Activated T-helper 1 cell treated with anti-CD3 and anti-CD28 coated beads, Interleukin-12 subunit alpha, Interleukin-12 subunit beta, Interleukin-2, Interleukin-4 antibody, amounts not matched to agents 30 ng/mL and 10 ng/mL and 1 ng/mL, durations not matched to agents 14 hours and 24 hours and 36 hours (primary cell): Measurements from ENCODE around the gene IKBKE. TPM values are rescaled to one million over a fixed set of nuclear protein-coding genes. Genes with fewer than 3 reads are reported as not detected.

Experiments used
- DNase-seq: peaks from one replicate; pipeline ENCODE4 v3.0.0; 2021; ENCODE audit warnings: low spot score
- H3K27ac Mint-ChIP-seq: one replicate; pipeline ENCODE4 v1.8.0; 2021; ENCODE audit warnings: mild to moderate bottlenecking, mixed read lengths
- H3K27me3 Mint-ChIP-seq: one replicate; pipeline ENCODE4 v1.8.0; 2022; ENCODE audit warnings: mild to moderate bottlenecking, moderate library complexity, mixed read lengths; ENCODE audit not compliant: insufficient read depth
- H3K36me3 Mint-ChIP-seq: one replicate; pipeline ENCODE4 v1.8.0; 2021; ENCODE audit warnings: low read depth, mixed read lengths
- H3K4me1 Mint-ChIP-seq: one replicate; pipeline ENCODE4 v1.8.0; 2021; ENCODE audit warnings: low read depth, mixed read lengths
- H3K4me3 Mint-ChIP-seq: one replicate; pipeline ENCODE4 v1.8.0; 2021; ENCODE audit warnings: mild to moderate bottlenecking, moderate library complexity, mixed read lengths
- H3K9me3 Mint-ChIP-seq: one replicate; pipeline ENCODE4 v1.8.0; 2021; ENCODE audit warnings: mixed read lengths
- intact Hi-C: fragments of 100-400 bp; cut with micrococcal nuclease; formaldehyde crosslinking; loops from one replicate; pipeline ENCODE4 v1.15.1; 2024
- total RNA-seq: library from RNA; stranded (reverse); gene quantifications from 2 replicates; pipeline ENCODE4 v1.2.3, GENCODE V29; 2022

IKBKE gene
- total RNA-seq, 1 donor from 2014 or later, result 59.8 TPM

DNA sequence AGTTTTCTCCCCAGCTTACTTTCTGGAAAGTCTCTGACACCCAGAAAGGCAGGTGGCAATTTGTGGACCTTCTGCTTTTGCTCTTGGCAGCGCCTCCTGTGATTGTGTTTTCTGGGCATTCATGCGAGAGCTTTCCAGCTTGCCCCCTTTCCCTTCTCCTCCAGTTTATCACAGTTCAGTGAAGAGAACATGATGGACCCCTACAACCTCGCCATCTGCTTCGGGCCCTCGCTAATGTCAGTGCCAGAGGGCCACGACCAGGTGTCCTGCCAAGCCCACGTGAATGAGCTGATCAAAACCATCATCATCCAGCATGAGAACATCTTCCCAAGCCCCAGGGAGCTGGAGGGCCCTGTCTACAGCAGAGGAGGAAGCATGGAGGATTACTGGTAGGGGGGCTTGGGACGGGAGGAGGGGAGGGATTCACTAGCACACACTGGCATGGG is 24.3 kb upstream of the IKBKE start:
- Mint-ChIP-seq H3K27ac (no peak overlapping the region), H3K4me3 (no peak overlapping the region), H3K4me1 (peaks cover 20% of the 10 kb centered on the region), H3K27me3 (no peaks in the 10 kb centered on the region), H3K9me3 (no peaks in the 10 kb centered on the region), H3K36me3 (peaks cover 59% of the 10 kb centered on the region)
- DNase-seq, result no peak
- intact Hi-C loops, result no loop called here

DNA sequence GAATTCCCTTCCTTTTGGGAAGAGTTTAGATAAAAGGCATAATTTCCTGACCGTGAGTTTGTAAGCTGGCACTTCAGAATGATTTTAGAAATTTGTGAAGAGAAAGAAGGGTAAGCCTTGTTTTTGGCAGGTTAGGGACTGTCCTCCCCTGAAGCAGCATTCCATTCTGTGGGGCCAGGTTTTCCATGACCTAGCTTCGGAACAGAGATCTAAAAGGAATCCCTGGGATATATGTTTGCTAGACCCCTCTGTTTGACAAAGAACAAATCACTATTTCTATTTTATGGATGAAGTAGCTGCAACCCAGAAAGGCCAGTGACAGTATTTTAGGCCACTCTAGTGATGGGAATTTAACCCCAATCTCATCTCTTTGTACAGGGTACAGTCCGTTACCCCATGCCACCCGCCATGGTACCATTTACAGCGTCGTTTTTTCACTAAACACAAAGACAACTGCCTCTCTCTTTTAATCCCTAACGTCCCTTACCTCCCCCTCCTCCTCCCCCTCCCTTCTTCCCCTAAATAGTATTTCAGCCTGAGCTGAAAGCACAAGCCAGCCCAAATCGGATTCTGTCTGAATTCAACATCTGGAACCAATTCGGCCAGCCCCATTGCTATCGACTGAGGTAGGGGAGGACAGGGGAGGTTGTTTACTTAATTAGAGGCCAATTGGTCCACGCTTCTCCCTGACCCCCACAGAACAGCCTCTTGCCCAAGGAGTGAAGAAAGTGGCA is 23.4 kb upstream of the IKBKE start:
- intact Hi-C loops, result no loop called here
- H3K27ac Mint-ChIP-seq, result no peak overlapping the region
- peaks cover 20% of the 10 kb centered on the region for H3K4me1 Mint-ChIP-seq
- H3K36me3 Mint-ChIP-seq, result peaks cover 66% of the 10 kb centered on the region
- no peaks in the 10 kb centered on the region for H3K9me3 Mint-ChIP-seq
- no peak overlapping the region for H3K4me3 Mint-ChIP-seq
- H3K27me3 Mint-ChIP-seq, result no peaks in the 10 kb centered on the region
- no peak for DNase-seq

DNA sequence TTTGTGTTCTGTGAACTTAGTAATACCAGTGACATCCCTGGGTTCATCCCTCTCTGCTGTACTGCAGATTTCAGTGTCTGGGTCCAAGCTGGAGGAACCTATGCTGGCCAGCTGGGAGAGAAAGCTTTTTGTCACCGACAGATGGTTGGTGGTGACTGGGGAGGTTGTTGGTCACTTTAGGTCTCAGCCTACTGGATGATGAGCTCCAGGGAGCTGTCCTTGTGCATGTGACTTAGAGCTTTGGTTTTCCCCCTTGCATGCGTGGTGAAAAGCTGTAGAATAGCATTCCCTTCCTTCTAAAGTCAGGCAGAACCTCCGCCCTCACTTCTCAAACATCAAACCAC is 22.9 kb upstream of the IKBKE start:
- intact Hi-C loops, result no loop called here
- H3K4me1 Mint-ChIP-seq, result peaks cover 16% of the 10 kb centered on the region
- DNase-seq, result no peak
- H3K27ac Mint-ChIP-seq, result no peak overlapping the region
- H3K9me3 Mint-ChIP-seq, result no peaks in the 10 kb centered on the region
- no peak overlapping the region for H3K4me3 Mint-ChIP-seq
- no peaks in the 10 kb centered on the region for H3K27me3 Mint-ChIP-seq
- peaks cover 64% of the 10 kb centered on the region for H3K36me3 Mint-ChIP-seq

DNA sequence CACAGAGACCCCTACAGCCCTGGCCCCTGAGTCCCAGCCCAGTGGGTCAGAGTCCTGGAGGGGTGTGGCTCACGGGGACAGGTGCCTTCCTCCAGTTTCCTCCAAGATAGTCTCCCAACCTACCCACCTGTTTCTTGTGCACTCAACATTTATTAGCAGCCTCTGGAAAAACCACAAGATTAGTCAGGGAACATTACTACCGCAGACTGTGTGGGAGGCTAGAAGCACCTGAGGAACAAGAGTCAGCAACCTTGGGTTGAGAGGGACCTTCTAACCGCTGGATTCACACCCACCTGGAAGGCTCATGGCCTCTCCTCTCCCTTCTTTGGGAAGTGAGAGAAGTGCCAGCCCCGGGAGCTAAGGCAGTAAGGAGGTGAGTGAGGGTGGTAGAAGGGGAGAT is 22.5 kb upstream of the IKBKE start:
- DNase-seq, result no peak
- H3K4me1 Mint-ChIP-seq, result peaks cover 16% of the 10 kb centered on the region
- intact Hi-C loops, result no loop called here
- H3K36me3 Mint-ChIP-seq, result peaks cover 64% of the 10 kb centered on the region
- H3K27me3 Mint-ChIP-seq, result no peaks in the 10 kb centered on the region
- no peaks in the 10 kb centered on the region for H3K9me3 Mint-ChIP-seq
- no peak overlapping the region for H3K27ac Mint-ChIP-seq
- no peak overlapping the region for H3K4me3 Mint-ChIP-seq

DNA sequence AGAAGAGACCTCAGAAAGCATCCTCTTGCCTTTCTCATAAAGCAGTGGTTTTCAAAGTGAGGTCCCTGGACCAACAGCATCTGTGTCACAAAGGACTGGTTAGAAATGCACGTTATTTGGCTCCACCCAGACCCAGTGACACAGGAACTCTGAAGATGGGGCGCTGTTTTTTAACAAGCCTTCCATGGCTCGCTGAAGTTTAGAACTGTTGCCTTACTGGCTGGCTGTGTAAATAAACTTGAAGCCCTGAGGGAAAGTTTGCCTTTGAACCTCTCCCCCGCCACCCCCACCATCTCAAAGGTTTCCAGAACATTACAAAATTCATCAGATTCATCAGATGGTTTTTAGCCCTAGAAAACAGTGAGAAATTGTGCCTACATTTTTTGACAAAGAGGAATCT is 21.8 kb upstream of the IKBKE start:
- no peaks in the 10 kb centered on the region for H3K9me3 Mint-ChIP-seq
- no peaks in the 10 kb centered on the region for H3K27me3 Mint-ChIP-seq
- no peak overlapping the region for H3K4me3 Mint-ChIP-seq
- peaks cover 16% of the 10 kb centered on the region for H3K4me1 Mint-ChIP-seq
- no peak for DNase-seq
- no peak overlapping the region for H3K27ac Mint-ChIP-seq
- peaks cover 65% of the 10 kb centered on the region for H3K36me3 Mint-ChIP-seq
- intact Hi-C loops, result no loop called here

DNA sequence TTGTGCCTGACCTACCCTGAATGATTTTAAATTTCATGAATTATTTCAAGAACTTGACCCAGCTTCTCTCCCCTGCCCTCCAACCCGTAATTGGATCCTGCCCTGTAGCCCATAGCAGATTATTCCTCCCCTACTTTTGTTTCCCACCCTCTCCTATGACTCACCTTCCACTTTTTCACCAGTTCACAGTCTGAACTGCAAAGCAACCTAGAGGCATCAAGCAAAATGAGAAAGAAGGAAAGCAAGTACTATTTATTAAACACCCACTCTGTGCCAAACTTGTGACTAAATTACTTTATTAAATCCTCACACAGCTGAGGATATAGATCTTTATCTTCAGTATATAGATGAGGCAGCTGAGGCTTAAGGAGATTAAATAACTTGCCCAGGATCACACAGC is 20.7 kb upstream of the IKBKE start:
- H3K4me1 Mint-ChIP-seq, result peaks cover 16% of the 10 kb centered on the region
- peaks cover 65% of the 10 kb centered on the region for H3K36me3 Mint-ChIP-seq
- H3K9me3 Mint-ChIP-seq, result no peaks in the 10 kb centered on the region
- no peak overlapping the region for H3K4me3 Mint-ChIP-seq
- no peaks in the 10 kb centered on the region for H3K27me3 Mint-ChIP-seq
- DNase-seq, result no peak
- intact Hi-C loops, result no loop called here
- H3K27ac Mint-ChIP-seq, result peak overlapping the region; percentile 58

DNA sequence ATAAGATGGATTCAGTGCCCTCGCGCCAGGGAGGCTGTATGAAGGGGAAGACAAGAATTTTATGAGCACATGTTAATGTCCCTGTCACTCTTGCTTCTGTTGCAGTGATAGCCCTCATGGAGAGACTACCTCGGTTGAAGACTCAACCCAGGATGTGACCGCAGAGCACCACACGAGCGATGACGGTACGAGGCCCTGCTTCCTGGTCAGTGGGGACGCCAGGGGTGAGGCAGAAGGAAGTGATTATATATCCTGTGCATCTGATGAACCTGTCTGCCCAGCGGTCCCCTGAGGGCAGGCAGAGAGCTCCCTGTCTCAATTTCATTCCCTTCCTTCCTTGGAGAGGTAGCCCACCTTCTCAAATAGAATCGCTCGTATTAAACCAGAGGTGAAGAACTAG is 20.0 kb upstream of the IKBKE start:
- no peaks in the 10 kb centered on the region for H3K9me3 Mint-ChIP-seq
- H3K4me3 Mint-ChIP-seq, result no peak overlapping the region
- intact Hi-C loops, result no loop called here
- H3K4me1 Mint-ChIP-seq, result peaks cover 19% of the 10 kb centered on the region
- H3K27me3 Mint-ChIP-seq, result no peaks in the 10 kb centered on the region
- DNase-seq, result no peak
- peaks cover 62% of the 10 kb centered on the region for H3K36me3 Mint-ChIP-seq
- no peak overlapping the region for H3K27ac Mint-ChIP-seq

DNA sequence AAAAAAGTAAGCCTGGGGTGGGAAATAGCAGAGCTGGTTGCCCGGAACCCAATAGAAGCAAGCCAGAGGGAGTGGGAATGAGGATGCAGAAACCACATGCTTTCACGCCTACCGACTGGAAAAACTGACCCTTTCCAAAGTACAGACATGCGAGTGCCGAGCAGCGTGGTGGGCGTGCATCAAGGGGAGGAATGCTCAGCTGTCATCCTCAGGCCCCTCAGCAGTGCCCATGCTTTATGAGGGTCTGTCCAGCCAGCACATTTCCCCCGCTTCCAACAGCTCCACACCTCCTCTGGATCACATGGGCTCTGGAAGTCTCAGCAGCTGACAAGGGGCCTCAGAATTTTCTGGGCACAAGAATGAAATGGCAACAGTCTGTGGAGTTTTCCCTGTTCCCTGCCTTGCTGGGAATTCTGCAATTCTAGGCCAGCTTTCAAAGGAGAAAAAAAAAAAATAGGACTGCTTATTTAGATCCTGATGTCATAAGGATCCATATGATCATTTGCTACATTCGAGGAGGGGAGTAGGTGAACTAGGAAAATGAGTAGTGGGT is 19.1 kb upstream of the IKBKE start:
- no peak overlapping the region for H3K27ac Mint-ChIP-seq
- H3K4me3 Mint-ChIP-seq, result no peak overlapping the region
- no peak for DNase-seq
- no peaks in the 10 kb centered on the region for H3K27me3 Mint-ChIP-seq
- H3K4me1 Mint-ChIP-seq, result peaks cover 28% of the 10 kb centered on the region
- H3K36me3 Mint-ChIP-seq, result peaks cover 66% of the 10 kb centered on the region
- intact Hi-C loops, result no loop called here
- H3K9me3 Mint-ChIP-seq, result no peaks in the 10 kb centered on the region

DNA sequence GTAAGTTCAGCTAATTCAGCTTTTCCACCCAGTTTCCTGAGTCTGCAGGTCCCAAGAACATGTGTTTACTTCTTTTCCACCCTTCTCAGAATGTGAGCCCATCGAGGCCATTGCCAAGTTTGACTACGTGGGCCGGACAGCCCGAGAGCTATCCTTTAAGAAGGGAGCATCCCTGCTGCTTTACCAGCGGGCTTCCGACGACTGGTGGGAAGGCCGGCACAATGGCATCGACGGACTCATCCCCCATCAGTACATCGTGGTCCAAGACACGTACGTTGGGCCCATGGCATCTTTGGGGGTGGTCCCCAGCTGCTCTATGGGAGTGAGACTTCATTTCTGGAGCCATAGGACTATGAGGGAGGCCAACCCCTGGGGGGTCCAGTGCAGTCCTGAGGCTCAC is 17.2 kb upstream of the IKBKE start:
- no peak for DNase-seq
- intact Hi-C loops, result no loop called here
- Mint-ChIP-seq H3K4me3 (no peak overlapping the region), H3K4me1 (peaks cover 33% of the 10 kb centered on the region), H3K27me3 (no peaks in the 10 kb centered on the region), H3K27ac (no peak overlapping the region), H3K36me3 (peaks cover 63% of the 10 kb centered on the region), H3K9me3 (no peaks in the 10 kb centered on the region)

DNA sequence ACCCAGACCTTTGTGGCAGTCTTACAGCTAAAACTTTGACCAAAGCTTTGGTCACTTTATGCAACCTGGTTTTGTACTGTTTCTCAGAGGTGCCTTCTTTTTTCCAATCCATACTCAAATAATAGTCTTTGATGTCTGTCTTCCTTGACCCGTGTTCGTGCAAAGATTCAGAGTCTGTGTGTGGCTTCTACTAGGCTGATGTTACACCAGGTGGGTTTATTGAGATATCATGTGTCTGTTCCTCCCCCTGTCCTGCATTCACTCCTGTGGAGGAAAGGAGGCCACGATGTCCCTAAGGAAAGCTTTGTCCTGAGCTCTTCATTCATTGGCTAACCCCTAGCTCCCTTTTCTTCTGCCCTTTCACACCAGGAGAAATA is 15.0 kb upstream of the IKBKE start:
- Mint-ChIP-seq H3K4me3 (no peak overlapping the region), H3K9me3 (no peaks in the 10 kb centered on the region), H3K36me3 (peaks cover 57% of the 10 kb centered on the region), H3K4me1 (peaks cover 22% of the 10 kb centered on the region), H3K27ac (no peak overlapping the region), H3K27me3 (no peaks in the 10 kb centered on the region)
- intact Hi-C loops, result no loop called here
- no peak for DNase-seq

DNA sequence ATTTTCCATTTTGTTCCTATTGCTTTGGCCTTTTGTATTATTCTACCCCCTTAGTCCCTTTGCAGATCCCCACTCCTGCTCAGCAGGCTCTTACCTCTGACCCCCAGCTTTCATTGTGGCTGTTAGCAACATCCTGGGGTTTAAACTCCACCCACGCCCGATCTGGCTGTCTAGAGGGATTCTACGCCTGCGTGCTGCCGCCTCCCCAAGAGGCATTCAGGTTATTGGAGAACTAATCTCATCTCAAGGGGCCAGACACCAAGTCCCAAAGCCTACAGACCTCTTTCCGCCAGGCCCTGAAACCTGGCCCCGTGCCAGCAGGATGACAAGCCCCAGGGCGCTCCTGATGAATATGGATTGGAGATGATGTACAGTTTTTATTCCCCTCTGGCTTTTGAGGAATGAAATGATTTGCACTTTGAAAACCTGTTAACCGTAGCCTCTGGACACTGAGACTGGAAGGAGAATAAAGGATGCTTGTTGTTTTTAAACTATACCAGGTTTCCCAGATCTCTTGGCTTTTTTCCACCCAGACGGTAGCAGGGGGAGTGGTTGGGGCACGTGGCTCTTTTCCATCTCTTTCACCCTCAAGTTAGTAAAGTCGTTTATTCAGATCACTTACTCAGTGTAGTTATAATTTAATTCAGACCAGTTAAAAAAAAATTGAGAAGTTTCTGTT is 14.5 kb upstream of the IKBKE start:
- Mint-ChIP-seq H3K4me3 (no peak overlapping the region), H3K27me3 (no peaks in the 10 kb centered on the region), H3K4me1 (peaks cover 22% of the 10 kb centered on the region), H3K9me3 (no peaks in the 10 kb centered on the region), H3K36me3 (peaks cover 53% of the 10 kb centered on the region), H3K27ac (no peak overlapping the region)
- intact Hi-C loops, result no loop called here
- no peak for DNase-seq

DNA sequence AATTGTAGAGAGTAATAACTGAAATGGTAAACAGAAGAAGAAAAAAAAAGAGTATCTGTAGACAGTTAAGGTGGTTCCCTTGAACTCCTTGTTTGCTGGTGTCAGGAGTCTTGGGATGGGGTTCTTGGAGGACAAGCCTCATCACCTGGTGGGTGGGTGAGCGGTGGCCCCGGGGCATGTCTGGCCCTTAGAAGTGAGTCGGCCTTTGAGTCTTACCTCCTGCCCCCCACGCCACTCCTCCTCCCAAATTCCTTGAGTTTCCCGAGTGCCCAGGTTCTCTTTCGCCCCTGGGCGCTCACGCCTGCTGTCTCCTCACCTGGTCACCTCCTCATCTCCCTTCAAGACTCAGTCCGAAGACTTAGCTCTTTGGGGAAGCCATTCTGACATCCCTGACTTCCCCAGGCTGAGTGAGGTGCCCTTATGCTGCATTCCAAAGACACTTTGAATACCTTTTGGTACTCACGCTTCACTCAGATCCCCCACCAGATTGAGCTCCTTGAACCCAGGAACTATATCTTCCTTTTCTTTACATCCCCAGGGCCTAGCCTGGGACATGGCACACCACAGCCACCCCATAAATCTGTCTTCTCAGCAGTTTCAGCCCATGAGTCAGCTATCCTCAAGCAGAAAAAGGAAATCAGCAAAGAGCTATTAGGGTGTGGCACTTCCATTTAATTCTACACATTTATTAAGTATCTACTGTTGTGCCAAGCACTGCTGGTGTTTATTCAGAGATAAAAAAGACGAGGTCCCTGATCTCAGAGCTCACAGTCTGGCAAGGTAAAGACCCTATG is 13.5 kb upstream of the IKBKE start:
- H3K4me1 Mint-ChIP-seq, result peaks cover 25% of the 10 kb centered on the region
- no peaks in the 10 kb centered on the region for H3K9me3 Mint-ChIP-seq
- DNase-seq, result no peak
- peak overlapping the region; percentile 35 for H3K27ac Mint-ChIP-seq
- intact Hi-C loops, result no loop called here
- H3K36me3 Mint-ChIP-seq, result peaks cover 52% of the 10 kb centered on the region
- no peaks in the 10 kb centered on the region for H3K27me3 Mint-ChIP-seq
- no peak overlapping the region for H3K4me3 Mint-ChIP-seq
